Adrenal gland (tissue), 5 donors: ENCODE measurements around the gene GIGYF2.

Experiments
- CTCF ChIP-seq, 6 experiments: fragments of 450-650 bp in 4 of 6; fragments of 200-600 bp in 2 of 6; sonication (generic) in 1 of 6; IDR thresholded peaks; 1 replicate in 5 of 6; 2 replicates in 1 of 6; pipeline versions ENCODE4 v1.5.1 to v1.8.0; 2016 to 2021; ENCODE audit warnings: antibody characterized with exemption in 6 of 6, mild to moderate bottlenecking in 2 of 6, moderate library complexity in 1 of 6
- POLR2A ChIP-seq, 2 donors: fragments of 450-650 bp; IDR thresholded peaks; one replicate each; pipeline ENCODE4 v1.6.1; 2017; ENCODE audit warnings: antibody characterized with exemption in 2 of 2, mild to moderate bottlenecking in 2 of 2, moderate library complexity in 1 of 2
- donor health status: DM: no; HTN: no; CAD: no.

- TF ChIP-seq CTCF (IDR thresholded peaks at IDR 0.05), result no peak
- no peak for TF ChIP-seq POLR2A (IDR thresholded peaks at IDR 0.05)
These were observed 194.5 kb downstream of the GIGYF2 start for GRCh38 chr2:232891621-232892071.
